GM21529 (cell line): ENCODE measurements around the gene ACOT13.
"Not testable (repeated sequence)": the region's sequence is repeated elsewhere in the genome, so short reads cannot be mapped to it uniquely, and the experiment has no call there.

Source experiments
- ATAC-seq: cut with Tn5 transposase; IDR thresholded peaks from one replicate; pipeline ENCODE4 v1.9.1; 2021; ENCODE audit not compliant: unreplicated experiment

Gene ACOT13

GRCh38 chr6:24661759-24662158, 5.1 kb upstream of the ACOT13 start:
- not testable (repeated sequence) for ATAC-seq

- ATAC-seq = no peak
These were observed 4.6 kb upstream of the ACOT13 start for GRCh38 chr6:24662236-24662635.

GRCh38 chr6:24663189-24663588, 3.7 kb upstream of the ACOT13 start:
- no peak for ATAC-seq

- no peak for ATAC-seq
These were observed 2.6 kb upstream of the ACOT13 start for GRCh38 chr6:24664046-24664987.

GRCh38 chr6:24666097-24666640, 708 bp upstream of the ACOT13 start:
- peak; percentile 39 for ATAC-seq

- peak; percentile 1 for ATAC-seq
These were observed 514 bp downstream of the ACOT13 start for GRCh38 chr6:24667378-24667803.

GRCh38 chr6:24668066-24668996, 1.5 kb downstream of the ACOT13 start:
- ATAC-seq = not testable (repeated sequence)

GRCh38 chr6:24668997-24669361, 2.1 kb downstream of the ACOT13 start:
- no peak for ATAC-seq

GRCh38 chr6:24670492-24670891, 3.6 kb downstream of the ACOT13 start:
- ATAC-seq = not testable (repeated sequence)

GRCh38 chr6:24671077-24671476, 4.2 kb downstream of the ACOT13 start:
- ATAC-seq = not testable (repeated sequence)

- no peak for ATAC-seq
These were observed 5.8 kb downstream of the ACOT13 start for GRCh38 chr6:24672620-24673182.

GRCh38 chr6:24673625-24674024, 6.7 kb downstream of the ACOT13 start:
- ATAC-seq = no peak

GRCh38 chr6:24678792-24679352, 12.0 kb downstream of the ACOT13 start:
- not testable (repeated sequence) for ATAC-seq

- no peak for ATAC-seq
These were observed 13.7 kb downstream of the ACOT13 start for GRCh38 chr6:24680582-24680981.

- no peak for ATAC-seq
These were observed 16.7 kb downstream of the ACOT13 start for GRCh38 chr6:24683297-24684296.

GRCh38 chr6:24686408-24686807, 19.5 kb downstream of the ACOT13 start:
- ATAC-seq = no peak

- no peak for ATAC-seq
These were observed 20.1 kb downstream of the ACOT13 start for GRCh38 chr6:24686946-24687345.

- ATAC-seq = no peak
These were observed 23.1 kb downstream of the ACOT13 start for GRCh38 chr6:24689964-24690363.

- no peak for ATAC-seq
These were observed 23.7 kb downstream of the ACOT13 start for GRCh38 chr6:24690593-24690992.
